Parathyroid adenoma (tissue), 2 donors: ENCODE data around the gene TAB3.

Experiments used
- H2AFZ ChIP-seq: fragments of 300-600 bp; sonication (generic); one replicate; pipeline ENCODE4 v1.7.0; 2017; ENCODE audit warnings: antibody characterized with exemption, mild to moderate bottlenecking
- H3K27ac ChIP-seq: fragments of 300-600 bp; sonication (generic); one replicate; pipeline ENCODE4 v1.7.0; 2017
- H3K27me3 ChIP-seq: fragments of 300-600 bp; sonication (generic); one replicate; pipeline ENCODE4 v1.7.0; 2017; ENCODE audit warnings: low read length; ENCODE audit not compliant: control insufficient read depth, insufficient read depth
- H3K36me3 ChIP-seq: fragments of 300-600 bp; sonication (generic); one replicate; pipeline ENCODE4 v1.7.0; 2017; ENCODE audit warnings: low read length; ENCODE audit not compliant: control insufficient read depth, insufficient read depth
- H3K4me1 ChIP-seq: fragments of 300-600 bp; sonication (generic); one replicate; pipeline ENCODE4 v1.7.0; 2017; ENCODE audit warnings: control low read depth
- H3K4me2 ChIP-seq: fragments of 300-600 bp; sonication (generic); one replicate; pipeline ENCODE4 v1.7.0; 2017; ENCODE audit warnings: low read length
- H3K4me3 ChIP-seq: fragments of 300-600 bp; sonication (generic); one replicate; pipeline ENCODE4 v1.7.0; 2017; ENCODE audit warnings: low read depth, low read length
- H3K79me2 ChIP-seq: fragments of 300-600 bp; sonication (generic); one replicate; pipeline ENCODE4 v1.7.0; 2017; ENCODE audit warnings: control low read depth
- H3K9ac ChIP-seq: fragments of 300-600 bp; sonication (generic); one replicate; pipeline ENCODE4 v1.7.0; 2017; ENCODE audit warnings: mild to moderate bottlenecking
- H3K9me3 ChIP-seq: fragments of 300-600 bp; sonication (generic); one replicate; pipeline ENCODE4 v1.7.0; 2017; ENCODE audit warnings: low read length; ENCODE audit not compliant: control insufficient read depth
- CTCF ChIP-seq: fragments of 300-600 bp; sonication (generic); IDR thresholded peaks from one replicate; pipeline ENCODE4 v1.7.0; 2017; ENCODE audit warnings: antibody characterized with exemption, mild to moderate bottlenecking
- donor health status: primary hyperparathyroidism.

The TAB3 gene

DNA sequence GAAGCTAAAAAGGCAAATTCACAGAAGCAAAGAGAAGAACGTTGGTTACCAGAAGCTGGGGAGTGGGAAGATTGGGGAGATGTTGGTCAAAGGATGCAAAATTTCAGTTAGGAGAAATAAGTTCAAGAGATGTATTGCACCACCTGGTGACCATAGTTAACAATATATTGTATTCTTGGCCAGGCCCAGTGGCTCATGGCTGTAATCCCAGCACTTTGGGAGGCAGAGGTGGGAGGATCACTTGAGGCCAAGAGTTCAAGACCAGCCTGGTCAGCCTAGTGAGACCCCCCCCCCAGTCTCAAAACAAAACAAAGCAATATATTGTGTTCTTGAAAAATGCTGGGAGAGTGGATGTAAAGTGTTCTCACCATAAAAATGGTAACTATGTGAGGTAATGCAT is 67.9 kb downstream of the TAB3 start:
- no peak for TF ChIP-seq CTCF
- H3K9me3 ChIP-seq, result no peaks in the 10 kb centered on the region

DNA sequence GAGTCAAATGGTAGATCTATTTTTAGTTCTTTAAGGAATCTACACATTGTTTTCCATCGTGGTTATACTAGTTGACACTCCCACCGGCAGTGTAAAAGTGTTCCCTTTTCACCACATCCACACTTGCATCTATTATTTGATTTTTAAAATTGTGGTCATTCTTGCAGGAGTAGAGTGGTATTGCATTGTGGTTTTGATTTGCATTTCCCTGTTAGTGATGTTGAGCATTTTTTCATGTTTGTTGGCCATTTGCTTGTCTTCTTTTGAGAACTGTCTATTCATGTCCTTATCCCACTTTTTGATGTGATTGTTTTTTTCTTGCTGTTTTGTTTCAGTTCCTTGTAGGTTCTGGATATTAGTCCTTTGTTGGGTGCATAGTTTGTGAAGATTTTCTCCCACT is 70.0 kb downstream of the TAB3 start:
- no peak overlapping the region for H3K27ac ChIP-seq
- no peak for TF ChIP-seq CTCF

More for the DNA sequence above, 67.9 kb downstream of the TAB3 start:
- Histone ChIP-seq H3K27me3 (no peaks in the 10 kb centered on the region), H3K36me3 (no peaks in the 10 kb centered on the region), H3K4me3 (no peak overlapping the region), H3K4me2 (no peak overlapping the region), H3K79me2 (no peaks in the 10 kb centered on the region), H2AFZ (no peak overlapping the region), H3K9ac (no peak overlapping the region), H3K27ac (no peak overlapping the region), H3K4me1 (no peaks in the 10 kb centered on the region)

GRCh38 chrX:30816079-30816478 is 73.0 kb downstream of the TAB3 start:
- no peak overlapping the region for H3K4me3 ChIP-seq
- H3K9me3 ChIP-seq, result no peaks in the 10 kb centered on the region
- H3K27ac ChIP-seq, result no peak overlapping the region
- H2AFZ ChIP-seq, result no peak overlapping the region
- no peaks in the 10 kb centered on the region for H3K79me2 ChIP-seq
- no peak overlapping the region for H3K9ac ChIP-seq
- TF ChIP-seq CTCF, result no peak
- no peaks in the 10 kb centered on the region for H3K27me3 ChIP-seq
- H3K4me2 ChIP-seq, result no peak overlapping the region
- no peaks in the 10 kb centered on the region for H3K4me1 ChIP-seq
- H3K36me3 ChIP-seq, result no peaks in the 10 kb centered on the region

More for the DNA sequence above, 70.0 kb downstream of the TAB3 start:
- H3K9me3 ChIP-seq, result no peaks in the 10 kb centered on the region
- H3K27me3 ChIP-seq, result no peaks in the 10 kb centered on the region
- H2AFZ ChIP-seq, result no peak overlapping the region
- H3K4me3 ChIP-seq, result no peak overlapping the region
- H3K4me1 ChIP-seq, result no peaks in the 10 kb centered on the region
- H3K4me2 ChIP-seq, result no peak overlapping the region
- no peak overlapping the region for H3K9ac ChIP-seq
- H3K79me2 ChIP-seq, result no peaks in the 10 kb centered on the region
- no peaks in the 10 kb centered on the region for H3K36me3 ChIP-seq

DNA sequence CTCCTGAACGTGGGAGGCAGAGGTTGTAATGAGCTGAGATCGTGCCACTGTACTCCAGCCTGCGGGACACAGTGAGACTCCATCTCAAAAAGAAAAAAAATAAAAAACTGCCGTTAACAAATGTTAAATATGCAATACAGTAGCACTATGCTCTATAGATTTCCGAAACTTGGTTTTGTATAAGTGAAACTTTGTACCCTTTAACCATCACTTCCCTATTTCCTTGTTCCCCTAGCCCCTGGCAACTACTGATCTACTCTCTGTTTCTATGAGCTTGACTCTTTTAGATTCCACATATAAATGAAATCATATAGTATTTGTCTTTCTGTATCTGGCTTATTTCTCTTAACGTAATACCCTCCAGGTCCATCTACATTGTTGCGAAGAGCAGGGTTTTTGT is 74.1 kb downstream of the TAB3 start:
- no peak for TF ChIP-seq CTCF
- H3K27ac ChIP-seq, result no peak overlapping the region
- no peak overlapping the region for H3K9ac ChIP-seq
- H3K9me3 ChIP-seq, result no peaks in the 10 kb centered on the region
- H3K4me2 ChIP-seq, result no peak overlapping the region
- no peak overlapping the region for H3K4me3 ChIP-seq
- no peaks in the 10 kb centered on the region for H3K36me3 ChIP-seq
- H3K4me1 ChIP-seq, result no peaks in the 10 kb centered on the region
- H3K79me2 ChIP-seq, result no peaks in the 10 kb centered on the region
- no peak overlapping the region for H2AFZ ChIP-seq
- H3K27me3 ChIP-seq, result no peaks in the 10 kb centered on the region

DNA sequence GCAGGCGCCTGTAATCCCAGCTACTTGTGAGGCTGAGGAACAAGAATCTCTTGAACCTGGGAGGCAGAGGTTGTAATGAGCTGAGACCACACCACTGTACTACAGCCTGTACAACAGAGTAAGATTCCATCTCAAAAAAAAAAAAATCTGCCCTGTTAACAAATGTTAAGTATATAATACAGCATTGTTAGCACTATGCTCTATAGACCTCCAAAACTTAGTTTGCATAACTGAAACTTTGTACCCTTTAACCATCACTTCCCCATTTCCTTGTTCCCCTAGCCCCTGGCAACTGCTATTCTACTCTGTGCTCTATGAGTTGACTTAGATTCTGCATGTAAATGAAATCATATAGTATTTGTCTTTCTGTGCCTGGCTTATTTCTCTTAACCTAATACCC is 76.7 kb downstream of the TAB3 start:
- Histone ChIP-seq H3K4me1 (no peaks in the 10 kb centered on the region), H3K79me2 (no peaks in the 10 kb centered on the region), H3K9ac (no peak overlapping the region), H3K27ac (no peak overlapping the region), H3K27me3 (no peaks in the 10 kb centered on the region), H3K4me2 (no peak overlapping the region), H3K36me3 (no peaks in the 10 kb centered on the region), H2AFZ (no peak overlapping the region), H3K9me3 (no peaks in the 10 kb centered on the region), H3K4me3 (no peak overlapping the region)
- TF ChIP-seq CTCF, result no peak
